ENCODE measurements around the gene GNA14. TPM values are rescaled to one million over a fixed set of nuclear protein-coding genes. Genes with fewer than 3 reads are reported as not detected.
A peak's percentile ranks its signal among the peaks of the same experiment; 100 is the strongest.

Gene GNA14
- total RNA-seq, 1 donor from 2014 or later: 15.6 TPM

- TF ChIP-seq CTCF (IDR thresholded peaks at IDR 0.05): no peak
- Histone ChIP-seq H3K27me3 (ENCODE audit: low read depth) (no peaks in the 10 kb centered on the region), H3K27ac (no peak overlapping the region), H3K4me1 (peaks cover 5% of the 10 kb centered on the region), H3K36me3 (peaks cover 5% of the 10 kb centered on the region), H3K9me3 (no peaks in the 10 kb centered on the region), H3K4me3 (no peak overlapping the region)
- no peak for DNase-seq
- intact Hi-C loops (cut with DNase I): no loop called here
- no peak for ATAC-seq
Measured at GRCh38 chr9:77432053-77432452, 216.1 kb downstream of the GNA14 start.

- H3K4me1 ChIP-seq: peaks cover 5% of the 10 kb centered on the region
- TF ChIP-seq CTCF (IDR thresholded peaks at IDR 0.05): no peak
- intact Hi-C loops (cut with DNase I): no loop called here
- ATAC-seq: no peak
- DNase-seq: no peak
- H3K9me3 ChIP-seq: no peaks in the 10 kb centered on the region
- no peak overlapping the region for H3K27ac ChIP-seq
- peaks cover 5% of the 10 kb centered on the region for H3K36me3 ChIP-seq
- H3K4me3 ChIP-seq: no peak overlapping the region
- no peaks in the 10 kb centered on the region for H3K27me3 ChIP-seq (ENCODE audit: low read depth)
Measured at GRCh38 chr9:77429928-77430327, 218.2 kb downstream of the GNA14 start.

- intact Hi-C loops (cut with DNase I): no loop called here
Measured at GRCh38 chr9:77427256-77427927, 220.7 kb downstream of the GNA14 start.

GRCh38 chr9:77426712-77427111, 221.4 kb downstream of the GNA14 start:
- TF ChIP-seq CTCF (IDR thresholded peaks at IDR 0.05): no peak
- intact Hi-C loops (cut with DNase I): no loop called here
- Histone ChIP-seq H3K9me3 (no peaks in the 10 kb centered on the region), H3K4me3 (no peak overlapping the region), H3K27ac (no peak overlapping the region), H3K36me3 (peaks cover 9% of the 10 kb centered on the region), H3K4me1 (peaks cover 5% of the 10 kb centered on the region), H3K27me3 (ENCODE audit: low read depth) (no peaks in the 10 kb centered on the region)
- peak in 1 of 2 donors; percentile 50 for ATAC-seq
- DNase-seq: no peak

More at GRCh38 chr9:77427256-77427927, 220.7 kb downstream of the GNA14 start:
- Histone ChIP-seq H3K9me3 (no peaks in the 10 kb centered on the region), H3K4me1 (peaks cover 5% of the 10 kb centered on the region), H3K36me3 (peaks cover 9% of the 10 kb centered on the region), H3K27me3 (ENCODE audit: low read depth) (no peaks in the 10 kb centered on the region), H3K4me3 (no peak overlapping the region), H3K27ac (no peak overlapping the region)
- DNase-seq (no peak), ATAC-seq (peak; percentile 70 to 81)
- TF ChIP-seq CTCF (IDR thresholded peaks at IDR 0.05): no peak

GRCh38 chr9:77424993-77425392, 223.1 kb downstream of the GNA14 start:
- no peaks in the 10 kb centered on the region for H3K9me3 ChIP-seq
- TF ChIP-seq CTCF (IDR thresholded peaks at IDR 0.05): no peak
- H3K36me3 ChIP-seq: peaks cover 4% of the 10 kb centered on the region
- DNase-seq (no peak), ATAC-seq (no peak)
- peaks cover 5% of the 10 kb centered on the region for H3K4me1 ChIP-seq
- H3K27me3 ChIP-seq (ENCODE audit: low read depth): no peaks in the 10 kb centered on the region
- intact Hi-C loops (cut with DNase I): no loop called here
- H3K4me3 ChIP-seq: no peak overlapping the region
- no peak overlapping the region for H3K27ac ChIP-seq
